GM08714 (cell line): ENCODE results near the gene PRKD3.
A peak's percentile ranks its signal among the peaks of the same experiment; 100 is the strongest.

Source experiments
- H3K4me3 ChIP-seq: fragments of 200-500 bp; sonication (Bioruptor generic); 2 replicates; pipeline ENCODE4 v1.5.1; 2014; ENCODE audit warnings: mild to moderate bottlenecking, low read length, inconsistent platforms
- ZNF274 ChIP-seq: IDR thresholded peaks from 2 replicates; pipeline ENCODE4 v1.6.1; 2012; ENCODE audit warnings: mild to moderate bottlenecking, low read depth, low read length

Gene PRKD3

DNA sequence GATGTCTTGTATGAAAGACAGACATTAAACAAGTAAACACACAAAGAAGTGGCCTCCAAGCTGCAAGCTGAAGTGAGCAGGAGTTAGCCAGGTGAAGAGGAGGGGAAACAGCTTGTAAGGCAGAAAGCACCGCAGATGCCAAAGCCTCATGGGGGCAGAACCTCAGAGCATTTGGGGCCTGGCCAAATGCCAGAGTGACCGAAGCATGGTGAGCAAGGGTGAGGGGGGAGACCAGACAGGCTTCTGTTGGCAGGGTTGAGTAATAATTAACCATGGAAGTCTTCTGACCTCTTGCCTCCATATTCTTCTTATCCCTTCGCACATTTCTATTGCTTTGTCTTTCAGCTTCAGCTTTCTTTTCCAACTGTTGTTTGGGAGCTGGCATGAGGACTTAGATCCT, 25.4 kb upstream of the PRKD3 start:
- no peak for TF ChIP-seq ZNF274
- no peak overlapping the region for H3K4me3 ChIP-seq

GRCh38 chr2:37349231-37349860, 24.7 kb upstream of the PRKD3 start:
- H3K4me3 ChIP-seq, result no peak overlapping the region
- no peak for TF ChIP-seq ZNF274

DNA sequence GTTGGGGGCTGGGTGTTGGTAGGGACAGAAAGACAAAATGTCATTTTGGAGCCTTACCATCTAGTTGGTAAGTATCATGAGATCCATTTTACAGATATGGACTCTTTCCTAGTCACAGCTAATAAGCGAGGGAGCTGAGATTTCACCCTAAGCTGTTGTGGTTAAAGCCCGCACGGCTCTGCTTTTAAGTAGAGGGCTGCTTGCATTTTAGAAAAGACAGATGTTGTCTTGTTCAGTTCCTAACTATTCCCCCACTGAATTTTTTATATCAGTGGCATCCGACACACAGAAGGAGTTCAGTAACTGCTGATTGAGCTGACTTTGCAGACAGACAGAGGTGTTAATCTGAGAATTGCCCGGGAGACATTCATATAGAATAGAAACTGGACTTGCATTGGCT, 23.5 kb upstream of the PRKD3 start:
- no peak for TF ChIP-seq ZNF274
- no peak overlapping the region for H3K4me3 ChIP-seq

DNA sequence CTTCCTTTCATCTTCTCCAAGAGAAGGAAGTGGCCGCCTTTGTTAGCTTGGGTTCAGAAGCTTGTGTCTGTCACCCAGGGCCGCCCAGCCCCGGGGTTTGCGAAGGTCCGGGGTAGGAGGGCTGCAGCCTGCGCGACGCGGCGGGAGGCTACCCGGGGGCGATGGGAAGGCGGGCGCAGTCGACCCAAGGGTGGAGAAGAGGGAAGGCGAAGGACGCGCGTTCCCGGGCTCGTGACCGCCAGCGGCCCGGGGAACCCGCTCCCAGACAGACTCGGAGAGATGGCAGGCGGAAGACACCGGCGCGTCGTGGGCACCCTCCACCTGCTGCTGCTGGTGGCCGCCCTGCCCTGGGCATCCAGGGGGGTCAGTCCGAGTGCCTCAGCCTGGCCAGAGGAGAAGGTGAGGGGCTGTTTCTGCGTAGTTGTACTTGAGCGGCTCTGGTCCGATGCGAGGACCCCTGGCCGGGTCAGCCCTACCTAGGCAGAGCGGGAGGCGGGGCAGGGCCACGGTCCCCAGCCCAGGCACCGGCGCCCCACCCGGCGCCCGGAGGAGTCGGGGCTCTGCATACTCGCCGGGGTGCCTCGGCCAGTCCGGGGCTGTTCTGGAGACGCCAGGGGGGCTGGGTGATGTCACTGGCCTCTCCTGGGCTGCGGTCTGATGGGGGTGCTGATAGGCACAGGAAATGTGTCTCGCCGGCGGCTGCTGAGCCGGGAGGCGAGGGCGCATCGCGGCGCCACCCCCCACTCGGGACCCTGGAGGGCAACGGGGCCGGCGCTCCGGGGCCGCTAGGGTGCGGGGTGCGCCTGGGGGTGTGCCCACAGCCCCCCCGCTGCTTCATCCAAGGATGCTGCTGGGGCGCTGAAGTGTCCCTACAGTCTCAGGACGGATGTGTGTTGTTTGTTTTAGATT, 20.1 kb upstream of the PRKD3 start, which contains the start of gene QPCT:
Gene QPCT (plus strand): TSS at position 178 of the 909 bp plus-strand sequence. CDS start 102 bp downstream, at position 280.
- peak within 1 kb of the TSS; percentile 49; the same call in 1 of the 2 replicates for H3K4me3 ChIP-seq
- TF ChIP-seq ZNF274, result no peak

- no peak for TF ChIP-seq ZNF274
- H3K4me3 ChIP-seq, result no peak overlapping the region; the same call in 1 of the 2 replicates
Observed at GRCh38 chr2:37343537-37344434, 19.2 kb upstream of the PRKD3 start.

- no peak overlapping the region for H3K4me3 ChIP-seq
- no peak for TF ChIP-seq ZNF274
Observed at GRCh38 chr2:37342591-37343220, 18.1 kb upstream of the PRKD3 start.

GRCh38 chr2:37340637-37341036, 16.0 kb upstream of the PRKD3 start:
- H3K4me3 ChIP-seq, result no peak overlapping the region

GRCh38 chr2:37338933-37339332, 14.3 kb upstream of the PRKD3 start:
- no peak overlapping the region for H3K4me3 ChIP-seq
- no peak for TF ChIP-seq ZNF274

More at GRCh38 chr2:37340637-37341036, 16.0 kb upstream of the PRKD3 start:
- TF ChIP-seq ZNF274, result no peak

DNA sequence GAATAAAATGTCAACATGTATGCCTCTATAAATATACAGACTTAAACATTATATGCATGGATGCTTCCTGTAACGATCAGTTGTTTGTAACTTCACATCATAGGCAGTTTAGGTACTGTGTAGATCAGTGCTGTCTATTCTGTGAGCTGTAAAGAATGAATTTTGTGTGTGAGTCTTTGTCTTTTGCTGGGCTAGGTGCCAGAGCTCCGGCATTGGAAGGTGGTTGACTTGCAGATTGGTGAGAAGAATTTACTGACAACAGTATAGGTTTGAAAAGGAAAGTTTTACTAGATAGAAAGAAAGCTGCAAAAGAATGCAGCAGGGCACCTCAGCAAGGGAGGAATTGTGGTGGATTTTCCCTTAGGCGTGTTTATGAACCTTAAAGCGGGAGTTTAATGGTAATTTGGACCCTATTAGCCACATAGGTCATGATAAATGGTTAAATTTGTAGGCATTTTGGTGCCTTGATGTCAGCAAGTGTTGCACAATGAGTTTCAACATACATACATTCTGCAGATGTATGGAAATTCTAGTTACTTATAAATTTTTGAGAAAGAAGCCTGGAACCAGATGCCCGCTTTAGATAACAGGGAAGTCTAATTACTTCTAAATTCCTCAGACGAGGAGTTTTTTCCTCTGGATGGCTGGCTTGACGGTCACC, 13.1 kb upstream of the PRKD3 start:
- TF ChIP-seq ZNF274, result no peak
- no peak overlapping the region for H3K4me3 ChIP-seq

GRCh38 chr2:37335604-37336003, 11.0 kb upstream of the PRKD3 start:
- no peak for TF ChIP-seq ZNF274
- no peak overlapping the region for H3K4me3 ChIP-seq

- H3K4me3 ChIP-seq, result no peak overlapping the region
- no peak for TF ChIP-seq ZNF274
Observed at GRCh38 chr2:37333256-37333655, 8.6 kb upstream of the PRKD3 start.

DNA sequence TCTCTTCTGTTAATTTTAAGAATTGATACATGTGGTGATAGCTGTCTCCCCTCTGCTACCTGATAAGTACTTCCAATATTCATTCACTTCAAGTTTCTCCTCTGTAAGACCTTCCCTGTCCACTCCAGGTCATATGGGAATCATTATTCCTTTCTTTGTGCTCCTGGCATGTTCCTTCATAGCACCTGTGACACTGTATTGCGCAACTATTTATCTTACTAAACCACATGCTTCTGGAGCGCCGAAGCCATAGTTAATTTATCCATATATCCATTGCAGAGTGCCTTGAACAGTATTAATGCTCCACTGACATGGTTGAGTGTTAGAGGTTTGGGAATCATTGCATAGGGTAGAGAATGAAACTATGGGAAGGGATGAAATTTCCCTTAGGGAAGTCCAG, 7.9 kb upstream of the PRKD3 start:
- TF ChIP-seq ZNF274, result no peak
- no peak overlapping the region for H3K4me3 ChIP-seq

- TF ChIP-seq ZNF274, result no peak
- no peak overlapping the region for H3K4me3 ChIP-seq
Observed at GRCh38 chr2:37330681-37331080, 6.0 kb upstream of the PRKD3 start.
